ENCODE data around the gene MAPK6.

MAPK6 gene

DNA sequence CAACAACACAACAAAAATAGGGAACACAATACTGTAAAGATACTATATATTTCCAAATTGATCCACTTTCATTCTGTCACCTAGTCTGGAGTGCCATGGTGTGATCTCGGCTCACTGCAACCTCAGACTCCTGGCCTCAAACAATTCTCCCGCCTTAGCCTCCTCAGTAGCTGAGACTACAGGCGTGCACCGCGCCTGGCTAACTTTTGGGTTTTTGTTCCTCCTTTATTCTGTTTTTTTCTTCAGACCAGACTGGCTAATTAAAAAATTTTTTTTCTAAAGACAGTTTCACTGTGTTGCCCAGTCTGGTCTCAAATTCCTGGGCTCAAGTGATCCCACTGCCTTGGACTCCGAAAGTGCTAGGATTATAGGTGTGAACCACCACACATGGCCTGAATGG, 88.2 kb downstream of the MAPK6 start:
- DNase-seq, result no peak

GRCh38 chr15:52109559-52110451, 90.8 kb downstream of the MAPK6 start:
- no peak for DNase-seq

DNA sequence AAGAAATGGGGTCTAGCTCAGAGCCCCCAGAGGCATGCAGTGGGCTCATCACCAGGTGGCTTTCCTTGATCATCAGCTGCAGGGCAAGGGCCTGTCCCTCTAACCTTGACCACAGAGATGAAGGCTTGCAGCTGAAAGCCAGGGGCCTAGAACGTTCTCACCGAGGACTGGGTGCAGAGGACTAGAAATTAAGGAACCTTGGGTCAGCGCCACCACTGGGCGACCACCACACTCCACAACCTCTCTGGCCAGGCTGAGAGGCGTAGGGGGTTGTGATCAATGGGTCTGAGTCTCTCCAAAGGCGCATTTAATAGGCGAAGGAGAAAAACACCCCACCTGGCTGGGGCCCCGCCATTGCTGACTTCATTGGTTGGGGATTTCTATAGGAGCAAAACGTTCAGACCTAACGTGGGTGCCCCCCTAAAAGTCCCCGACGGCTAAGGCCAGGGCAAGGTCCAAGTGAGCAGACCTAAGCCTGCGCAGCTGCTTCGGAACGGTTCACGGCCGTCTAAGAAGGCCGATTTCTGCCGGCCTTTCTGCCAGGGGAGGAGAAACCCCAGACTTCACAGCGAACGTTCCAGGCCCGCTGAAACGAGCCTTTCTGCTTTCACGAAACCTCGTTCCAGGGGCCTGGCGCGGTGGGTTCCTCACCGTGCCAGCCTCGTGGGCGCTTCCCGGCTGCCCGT, 92.6 kb downstream of the MAPK6 start:
- DNase-seq, result no peak

DNA sequence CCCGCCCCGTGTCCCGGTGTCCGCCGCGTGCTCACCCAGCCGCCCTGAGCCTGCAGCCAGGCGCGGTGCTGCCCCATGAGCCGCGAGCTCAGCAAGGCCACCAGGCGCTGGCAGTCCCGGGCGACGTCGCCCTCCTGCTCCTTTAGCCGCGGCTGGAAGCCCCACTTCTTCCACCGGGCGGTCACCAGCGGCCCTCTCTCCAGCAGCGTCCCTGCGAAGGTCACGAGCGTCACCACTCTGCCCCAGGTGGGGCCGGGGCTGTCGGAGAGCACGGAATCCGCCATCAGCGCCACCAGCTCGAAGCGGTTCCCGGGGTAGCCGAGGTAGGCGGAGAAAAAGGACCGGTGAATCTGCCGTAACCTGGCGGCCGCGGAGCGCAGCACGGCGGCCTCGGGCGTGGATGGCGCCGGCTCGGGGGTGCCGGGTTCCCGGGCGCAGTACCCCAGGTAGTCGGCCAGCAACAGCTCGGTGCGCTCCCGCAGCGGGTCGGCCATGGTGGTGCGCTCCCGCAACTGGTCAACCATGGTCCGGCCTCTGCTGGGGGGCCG, 93.3 kb downstream of the MAPK6 start:
- peak; percentile 23 to 37 for DNase-seq

DNA sequence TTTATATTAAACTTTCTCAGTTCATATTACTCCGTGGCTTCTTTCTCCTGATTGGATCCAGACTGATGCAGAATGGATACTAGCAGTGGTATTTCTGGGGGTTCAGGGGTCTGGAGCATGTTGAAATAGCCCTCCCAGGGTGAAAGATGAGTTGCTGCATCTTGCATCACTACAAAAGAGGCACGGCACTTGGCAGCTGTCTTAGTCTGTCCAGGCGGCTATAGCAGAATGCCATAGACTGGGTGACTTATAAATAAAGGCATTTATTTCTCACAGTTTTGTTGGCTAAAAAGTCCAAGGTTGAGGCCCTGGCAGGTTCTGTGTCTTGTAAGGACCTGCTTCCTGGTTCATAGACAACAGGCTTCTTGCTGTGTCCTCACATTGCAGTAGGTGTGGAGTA, 94.2 kb downstream of the MAPK6 start:
- DNase-seq, result no peak

DNA sequence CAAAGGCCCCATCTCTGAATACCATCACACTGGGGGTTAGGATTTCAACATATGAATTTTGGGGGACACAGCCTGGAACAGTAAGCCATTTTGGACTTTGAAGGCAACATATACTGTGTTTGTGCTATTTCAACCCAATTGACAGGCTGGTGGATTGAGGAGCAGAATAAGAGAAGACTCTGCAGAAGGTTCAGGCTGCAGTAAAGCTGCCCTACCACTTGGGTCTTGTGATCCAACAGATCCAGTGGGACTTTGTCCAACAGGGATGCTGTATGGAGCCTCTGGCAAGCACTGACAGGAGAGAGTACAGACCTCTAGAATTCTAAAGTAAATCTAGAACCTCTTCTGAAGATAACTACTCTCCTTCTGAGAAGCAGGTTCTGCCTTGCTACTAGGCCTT, 94.7 kb downstream of the MAPK6 start:
- DNase-seq, result no peak

GRCh38 chr15:52114261-52115055, 95.4 kb downstream of the MAPK6 start:
- no peak for DNase-seq

DNA sequence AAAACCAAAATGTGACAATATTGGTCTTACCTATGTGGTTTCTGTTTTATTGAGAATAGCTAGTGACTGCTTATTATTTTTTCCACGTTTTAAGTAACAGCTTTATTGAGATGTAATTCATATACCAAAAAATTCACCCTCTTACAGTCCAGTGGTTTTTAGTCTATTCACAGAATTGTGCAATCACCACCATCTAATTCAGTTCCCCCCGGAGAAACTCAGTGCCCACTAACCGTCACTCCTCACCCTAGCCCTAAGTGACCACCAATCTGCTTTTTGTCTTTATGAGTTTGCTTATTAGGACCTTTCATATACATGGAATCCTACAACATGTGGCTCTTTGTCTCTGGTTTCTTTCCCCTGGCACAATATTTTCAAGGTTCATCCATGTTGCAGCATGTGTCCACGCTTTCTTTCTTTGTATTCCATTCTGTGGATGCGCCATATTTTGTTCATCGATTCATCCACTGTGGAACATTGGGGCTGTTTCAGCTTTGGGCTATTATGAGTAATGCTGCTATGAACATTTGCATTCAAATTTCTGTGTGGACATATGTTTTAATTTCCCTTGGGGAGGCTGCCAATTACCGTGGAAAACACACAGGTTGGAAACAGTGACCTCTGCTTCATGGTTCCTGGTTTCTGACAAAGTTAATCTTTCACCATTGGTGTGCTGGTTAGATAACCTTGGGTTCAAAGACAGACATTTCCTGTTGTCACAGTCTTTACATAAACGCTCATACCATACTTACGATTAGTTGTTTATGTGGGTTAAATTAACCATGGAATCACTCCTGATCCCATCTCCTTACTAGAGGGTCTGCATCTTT, 96.8 kb downstream of the MAPK6 start:
- DNase-seq, result no peak
